GM10248 (cell line): Measurements from ENCODE around the gene C2orf92.
A peak's percentile ranks its signal among the peaks of the same experiment; 100 is the strongest.

ENCODE experiments used
- CTCF ChIA-PET: fragments of 300-600 bp; sonication (Branson Sonifier 250); formaldehyde crosslinking; extraction: SDS; loops from one replicate; lab custom pipeline; 2021; ENCODE audit warnings: antibody characterized with exemption; lab: Yijun Ruan, JAX
- POLR2A ChIA-PET: fragments of 350-650 bp; sonication (Branson Sonifier 250); formaldehyde crosslinking; extraction: SDS; loops from one replicate; lab custom pipeline; 2020; ENCODE audit warnings: antibody characterized with exemption; lab: Yijun Ruan, JAX
- DNase-seq: peaks from one replicate; pipeline ENCODE4 v3.0.0; 2012; ENCODE audit errors: extremely low spot score
- TF ChIP-seq, protein P1 (sequence below): IDR thresholded peaks from 2 replicates; pipeline ENCODE4 v1.5.1; 2012; ENCODE audit warnings: mild to moderate bottlenecking, low read depth; ENCODE audit errors: extremely low read depth, missing control alignments, control extremely low read depth

C2orf92 gene

DNA sequence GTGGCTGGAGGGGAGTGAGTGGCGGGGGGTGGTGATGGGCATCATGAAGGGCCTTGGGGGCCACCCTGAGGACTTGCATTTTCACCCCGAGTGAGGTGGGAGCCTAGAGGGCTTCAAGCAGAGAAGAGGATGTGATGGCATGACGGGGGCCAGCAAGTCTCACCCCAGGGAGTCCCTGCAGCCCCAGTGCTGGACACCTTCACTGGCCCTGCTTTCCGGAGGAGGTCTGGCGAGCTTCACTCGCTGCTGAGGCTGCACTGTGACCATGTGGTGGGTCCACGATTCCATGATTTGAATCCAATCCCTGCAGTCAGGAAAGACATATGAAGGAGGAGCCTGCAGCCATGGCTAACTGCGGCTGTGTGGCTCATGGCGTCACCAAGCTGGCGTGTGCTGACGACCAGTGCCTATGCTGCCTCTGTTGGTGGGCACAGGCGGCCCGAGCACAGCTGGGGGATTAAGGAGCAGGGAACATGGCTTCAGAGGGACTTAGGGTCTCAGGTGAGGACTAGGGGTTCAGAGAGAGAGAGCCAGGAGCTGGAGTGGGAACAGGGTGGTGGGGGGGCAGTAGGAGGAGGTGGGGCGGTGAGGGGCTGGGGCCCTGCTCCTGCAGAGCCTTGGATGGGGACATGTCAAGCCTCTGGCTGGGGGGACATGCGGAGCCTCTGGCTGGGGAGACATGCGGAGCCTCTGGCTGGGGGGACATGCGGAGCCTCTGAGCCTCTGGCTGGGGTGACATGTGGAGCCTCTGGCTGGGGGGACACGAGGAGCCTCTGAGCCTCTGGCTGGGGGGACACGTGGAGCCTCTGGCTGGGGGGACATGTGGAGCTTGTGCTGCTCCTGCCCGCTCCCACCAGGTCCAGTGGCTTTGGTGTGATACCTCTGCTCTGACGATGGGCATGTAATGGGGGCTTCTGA is 47.4 kb downstream of the C2orf92 start:
- CTCF ChIA-PET: interaction anchor here (2.1 to 2.5 kb wide), 4 partner anchors 17 to 24 kb away, joined by 7 to 18 read pairs (median 10); no protein-coding TSS in a partner anchor
- DNase-seq: no peak
- TF ChIP-seq, protein P1, sequence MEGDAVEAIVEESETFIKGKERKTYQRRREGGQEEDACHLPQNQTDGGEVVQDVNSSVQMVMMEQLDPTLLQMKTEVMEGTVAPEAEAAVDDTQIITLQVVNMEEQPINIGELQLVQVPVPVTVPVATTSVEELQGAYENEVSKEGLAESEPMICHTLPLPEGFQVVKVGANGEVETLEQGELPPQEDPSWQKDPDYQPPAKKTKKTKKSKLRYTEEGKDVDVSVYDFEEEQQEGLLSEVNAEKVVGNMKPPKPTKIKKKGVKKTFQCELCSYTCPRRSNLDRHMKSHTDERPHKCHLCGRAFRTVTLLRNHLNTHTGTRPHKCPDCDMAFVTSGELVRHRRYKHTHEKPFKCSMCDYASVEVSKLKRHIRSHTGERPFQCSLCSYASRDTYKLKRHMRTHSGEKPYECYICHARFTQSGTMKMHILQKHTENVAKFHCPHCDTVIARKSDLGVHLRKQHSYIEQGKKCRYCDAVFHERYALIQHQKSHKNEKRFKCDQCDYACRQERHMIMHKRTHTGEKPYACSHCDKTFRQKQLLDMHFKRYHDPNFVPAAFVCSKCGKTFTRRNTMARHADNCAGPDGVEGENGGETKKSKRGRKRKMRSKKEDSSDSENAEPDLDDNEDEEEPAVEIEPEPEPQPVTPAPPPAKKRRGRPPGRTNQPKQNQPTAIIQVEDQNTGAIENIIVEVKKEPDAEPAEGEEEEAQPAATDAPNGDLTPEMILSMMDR: no peak
- POLR2A ChIA-PET: no interaction called here

DNA sequence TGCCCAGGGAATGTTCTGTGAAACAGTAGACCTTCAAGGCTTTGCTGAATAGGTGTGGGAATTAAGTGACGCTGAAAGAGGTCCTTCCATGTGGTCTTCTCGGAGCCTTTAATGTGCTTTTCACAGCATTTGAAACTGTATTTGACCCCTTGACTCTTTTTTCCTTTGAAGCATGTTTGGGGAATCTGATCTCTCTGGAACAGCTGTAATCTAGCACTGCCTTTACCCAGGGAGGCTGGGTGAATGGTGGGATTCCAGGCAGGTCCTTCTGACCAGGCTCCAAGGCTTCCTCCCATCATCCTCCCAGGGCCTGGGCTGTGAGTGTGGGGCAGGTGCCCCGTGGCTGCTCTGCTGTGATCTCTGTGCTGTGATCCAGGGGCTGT is 48.1 kb downstream of the C2orf92 start:
- CTCF ChIA-PET: interaction anchor here (1.1 to 2.5 kb wide), 5 partner anchors 9 to 127 kb away, joined by 3 to 18 read pairs (median 7); no protein-coding TSS in a partner anchor
- DNase-seq: no peak
- TF ChIP-seq, protein P1: no peak

DNA sequence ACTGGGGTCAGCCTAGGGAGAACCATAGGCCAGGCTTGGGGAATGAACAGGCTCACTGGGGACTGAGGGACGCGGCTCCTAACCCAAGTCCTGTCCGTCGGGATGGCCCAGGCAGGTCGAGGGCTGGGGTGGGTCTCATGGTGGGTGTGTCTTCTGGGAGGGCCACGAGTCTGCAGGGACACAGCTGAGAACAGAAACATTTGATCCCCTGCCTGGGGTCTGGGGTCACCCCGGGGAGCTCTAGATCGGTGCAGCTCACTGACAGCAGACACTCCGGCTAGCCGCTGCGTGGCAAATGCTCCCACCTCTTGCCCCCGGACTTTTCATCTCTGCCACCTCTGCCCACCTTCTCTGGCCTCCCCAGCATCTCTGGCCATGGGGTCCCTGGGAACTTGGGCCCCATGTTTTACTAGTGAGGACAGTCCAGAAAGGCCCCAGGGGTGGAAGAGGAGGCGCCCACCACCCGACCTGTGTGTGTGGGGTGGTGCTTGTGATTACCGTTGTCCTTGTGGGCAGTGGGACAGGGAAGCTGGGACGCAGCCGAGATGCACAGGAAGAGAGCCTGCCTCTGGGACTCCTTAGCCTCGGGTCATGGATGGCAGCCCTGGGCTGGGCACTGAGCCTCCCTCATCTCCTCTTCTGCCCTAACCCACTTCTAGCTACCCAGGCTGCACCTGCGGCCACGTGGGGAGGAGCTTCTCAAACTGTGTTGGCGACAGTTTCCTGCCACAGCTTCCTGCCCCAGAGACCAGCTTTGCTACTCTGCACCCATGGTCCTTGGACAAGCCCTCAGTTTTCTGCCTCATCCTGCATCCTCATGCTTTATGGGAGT is 48.8 kb downstream of the C2orf92 start:
- CTCF ChIA-PET: interaction anchor here (1.1 to 2.5 kb wide), 7 partner anchors 9 to 667 kb away, joined by 3 to 18 read pairs (median 7); no protein-coding TSS in a partner anchor
- DNase-seq: peak; percentile 72

More for the DNA sequence above, 48.1 kb downstream of the C2orf92 start:
- POLR2A ChIA-PET: no interaction called here

DNA sequence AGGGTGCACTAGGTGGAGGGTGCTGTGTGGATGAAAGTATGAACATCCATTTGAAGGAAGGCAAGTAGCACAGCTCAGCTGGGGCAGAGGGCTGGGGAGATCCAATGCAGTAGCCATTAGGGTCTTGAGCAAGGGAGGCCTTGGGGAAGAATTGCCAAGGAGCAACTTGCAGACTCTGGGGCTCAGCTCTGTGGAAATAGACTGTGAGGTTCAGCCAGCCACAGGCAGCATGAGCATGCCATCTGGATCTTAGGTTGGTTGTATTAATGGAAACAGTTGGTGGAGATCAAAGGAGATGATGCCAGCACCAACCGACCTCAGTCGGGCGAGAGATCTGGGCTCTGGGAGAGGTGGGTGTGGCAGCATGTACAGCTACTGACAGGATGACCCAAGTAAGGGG is 49.4 kb downstream of the C2orf92 start:
- ChIA-PET CTCF (interaction anchor here (1.3 to 2.5 kb wide), 6 partner anchors 9 to 666 kb away, joined by 4 to 18 read pairs (median 8); no protein-coding TSS in a partner anchor), POLR2A (no interaction called here)
- TF ChIP-seq, protein P1: no peak
- no peak for DNase-seq

More for the DNA sequence above, 48.8 kb downstream of the C2orf92 start:
- POLR2A ChIA-PET: no interaction called here
- TF ChIP-seq, protein P1: no peak

DNA sequence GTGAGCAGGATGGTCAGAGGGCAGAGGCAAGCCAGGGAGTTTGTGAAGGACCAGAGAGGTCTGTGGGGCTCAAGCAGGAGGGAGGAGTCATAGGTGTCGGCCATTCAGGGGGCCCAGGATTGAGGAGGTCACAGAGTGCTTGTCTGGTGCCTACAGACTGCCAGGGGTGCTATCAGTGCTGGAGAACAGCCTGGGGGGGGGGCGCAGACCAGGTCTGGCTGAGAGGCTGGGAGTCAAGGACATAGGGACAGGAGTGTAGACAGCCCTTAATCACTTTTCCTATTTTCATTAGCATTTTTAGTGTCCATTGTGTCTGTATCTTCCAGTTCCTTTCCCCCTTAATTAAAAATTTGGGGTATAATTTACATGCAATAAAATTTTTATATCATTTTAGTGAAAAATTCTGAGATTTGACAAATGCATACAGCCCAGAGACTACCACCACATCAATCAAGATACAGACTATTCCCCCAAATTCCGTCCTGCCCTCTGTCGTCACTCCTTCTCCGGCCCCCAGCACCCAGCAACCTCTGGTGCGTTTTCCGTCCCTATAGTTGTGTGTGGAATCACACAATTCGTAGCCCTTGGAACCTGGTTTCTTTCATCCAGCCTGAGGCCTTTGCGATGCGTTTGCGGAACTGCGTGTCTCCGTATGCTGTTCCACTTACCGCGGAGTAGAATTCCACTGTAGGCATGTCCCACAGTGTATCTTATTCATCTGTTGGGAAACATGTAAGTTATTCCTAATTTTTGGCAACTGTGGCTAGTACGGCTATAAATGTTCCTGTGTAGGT is 50.0 kb downstream of the C2orf92 start:
- ChIA-PET CTCF (interaction anchor here (1.3 to 2.5 kb wide), 6 partner anchors 10 to 665 kb away, joined by 3 to 18 read pairs (median 8); no protein-coding TSS in a partner anchor), POLR2A (no interaction called here)
- DNase-seq: no peak
- TF ChIP-seq, protein P1: no peak
